Stomach (tissue), 9 donors: ENCODE data around the gene NEU2. TPM values are rescaled to one million over a fixed set of nuclear protein-coding genes. Genes with fewer than 3 reads are reported as not detected.

ENCODE experiments used
- DNase-seq, 2 donors: peaks; one replicate each; pipeline versions ENCODE4 v3.0.0 to v3.0.0-alpha.2; 2013 to 2019
- H3K27ac ChIP-seq, 5 donors: fragments of 200-600 bp in 4 of 5; sonication (generic) in 4 of 5; one replicate each; pipeline ENCODE4 v1.5.1; 2013 to 2019; ENCODE audit warnings: mild to moderate bottlenecking in 1 of 5, moderate library complexity in 1 of 5
- H3K27me3 ChIP-seq, 3 donors: fragments of 200-600 bp; sonication (generic); one replicate each; pipeline ENCODE4 v1.5.1; 2017 to 2019; ENCODE audit warnings: mixed run types in 1 of 3
- H3K36me3 ChIP-seq, 4 donors: fragments of 200-600 bp; sonication (generic); 1 replicate in 3 of 4; 2 replicates in 1 of 4; pipeline ENCODE4 v1.5.1; 2016 to 2019
- H3K4me1 ChIP-seq, 4 donors: fragments of 200-600 bp; sonication (generic); one replicate each; pipeline ENCODE4 v1.5.1; 2016 to 2019
- H3K4me3 ChIP-seq, 4 donors: fragments of 200-600 bp; sonication (generic) in 3 of 4; one replicate each; pipeline ENCODE4 v1.5.1; 2016 to 2019; ENCODE audit warnings: mild to moderate bottlenecking in 1 of 4
- H3K9me3 ChIP-seq, 4 donors: fragments of 200-600 bp; sonication (generic); one replicate each; pipeline ENCODE4 v1.5.1; 2016 to 2019
- EP300 ChIP-seq: sonication (generic); formaldehyde crosslinking; IDR thresholded peaks from one replicate; pipeline ENCODE4 v1.6.1; 2017; ENCODE audit warnings: antibody characterized with exemption
- POLR2A ChIP-seq, 4 donors: fragments of 450-650 bp; IDR thresholded peaks; one replicate each; pipeline ENCODE4 v1.6.1; 2016; ENCODE audit warnings: antibody characterized with exemption in 4 of 4, control low read depth in 2 of 4, mild to moderate bottlenecking in 1 of 4, moderate library complexity in 1 of 4
- POLR2AphosphoS5 ChIP-seq, 3 donors: sonication (generic); formaldehyde crosslinking; IDR thresholded peaks; one replicate each; pipeline ENCODE4 v1.6.1; 2016; ENCODE audit warnings: antibody characterized with exemption in 3 of 3
- WGBS, 5 donors: extraction: QIAGEN DNeasy Blood & Tissue Kit in 3 of 5; methylation state at CpG; one replicate each; pipeline versions ENCODE4 v1.1.5 to v1.1.7; 2013 to 2018; 5-methylcytosine and 5-hydroxymethylcytosine counted together
- intact Hi-C: fragments of 100-400 bp; cut with DNase I; formaldehyde crosslinking; loops from one replicate; pipeline ENCODE4 v1.15.1; 2023; ENCODE audit warnings: low total_unique reads
- polyA plus RNA-seq, 3 donors: library from polyadenylated mRNA; stranded (reverse); fragments of 200-250 nt; gene quantifications; one replicate each; pipeline ENCODE4 v1.2.3, GENCODE V29; 2013
- total RNA-seq, 5 donors: library from RNA; depleted of rRNA; stranded (reverse); fragments of >200 nt; gene quantifications; one replicate each; pipeline versions ENCODE4 v1.1.0 to v1.2.3, GENCODE V29; 2014 to 2016
- TF ChIP-seq, protein P1 (sequence below), 7 experiments: fragments of 450-650 bp in 4 of 7; fragments of 200-600 bp in 3 of 7; sonication (generic) in 3 of 7; IDR thresholded peaks; one replicate each; pipeline ENCODE4 v1.5.1; 2016 to 2019; ENCODE audit warnings: antibody characterized with exemption in 7 of 7, control low read depth in 2 of 7, mild to moderate bottlenecking in 1 of 7
- donor health status: healthy with polysubstance abuse.
- donor health status: Bipolar disorder and iron deficiency.
- donor health status: healthy.

The NEU2 gene
- total and polyA plus RNA-seq, 8 donors: not detected

DNA sequence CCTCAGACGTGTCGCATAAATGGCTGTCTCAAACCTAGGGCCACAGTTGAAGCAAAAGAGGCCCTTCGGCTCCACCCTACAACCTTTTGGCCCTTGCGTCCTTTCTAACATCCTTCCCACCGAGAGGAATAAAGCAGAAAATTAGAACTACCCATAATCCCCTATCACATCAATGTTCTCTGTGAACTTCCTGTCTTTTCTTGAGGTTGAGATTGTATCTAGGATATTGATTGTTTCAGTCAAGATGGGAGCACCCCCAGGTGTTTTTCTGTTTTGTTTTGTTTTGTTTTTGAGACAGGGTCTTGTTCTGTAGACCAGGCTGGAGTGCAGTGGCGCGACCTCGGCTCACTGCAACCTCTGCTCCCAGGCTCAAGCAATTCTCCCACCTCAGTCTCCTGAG lies 51.3 kb downstream of the NEU2 start:
- 79 to 85% (median 82%) methylated on average over 8 of the region's 8 CpGs for WGBS, 5 donors
- TF ChIP-seq POLR2AphosphoS5 (IDR thresholded peaks at IDR 0.05) (no peak), POLR2A (IDR thresholded peaks at IDR 0.05) (no peak), EP300 (no peak)
- TF ChIP-seq, protein P1, sequence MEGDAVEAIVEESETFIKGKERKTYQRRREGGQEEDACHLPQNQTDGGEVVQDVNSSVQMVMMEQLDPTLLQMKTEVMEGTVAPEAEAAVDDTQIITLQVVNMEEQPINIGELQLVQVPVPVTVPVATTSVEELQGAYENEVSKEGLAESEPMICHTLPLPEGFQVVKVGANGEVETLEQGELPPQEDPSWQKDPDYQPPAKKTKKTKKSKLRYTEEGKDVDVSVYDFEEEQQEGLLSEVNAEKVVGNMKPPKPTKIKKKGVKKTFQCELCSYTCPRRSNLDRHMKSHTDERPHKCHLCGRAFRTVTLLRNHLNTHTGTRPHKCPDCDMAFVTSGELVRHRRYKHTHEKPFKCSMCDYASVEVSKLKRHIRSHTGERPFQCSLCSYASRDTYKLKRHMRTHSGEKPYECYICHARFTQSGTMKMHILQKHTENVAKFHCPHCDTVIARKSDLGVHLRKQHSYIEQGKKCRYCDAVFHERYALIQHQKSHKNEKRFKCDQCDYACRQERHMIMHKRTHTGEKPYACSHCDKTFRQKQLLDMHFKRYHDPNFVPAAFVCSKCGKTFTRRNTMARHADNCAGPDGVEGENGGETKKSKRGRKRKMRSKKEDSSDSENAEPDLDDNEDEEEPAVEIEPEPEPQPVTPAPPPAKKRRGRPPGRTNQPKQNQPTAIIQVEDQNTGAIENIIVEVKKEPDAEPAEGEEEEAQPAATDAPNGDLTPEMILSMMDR (IDR thresholded peaks at IDR 0.05): no peak
- Histone ChIP-seq H3K27ac (peak overlapping the region; percentile 60 to 84 (median 78)), H3K4me3 (no peak overlapping the region), H3K9me3 (no peaks in the 10 kb centered on the region), H3K36me3 (no peaks in the 10 kb centered on the region), H3K4me1 (peaks cover 0 to 82% (median 6%) of the 10 kb centered on the region in 4 donors), H3K27me3 (no peaks in the 10 kb centered on the region)
- no peak for DNase-seq
- intact Hi-C loops: no loop called here

DNA sequence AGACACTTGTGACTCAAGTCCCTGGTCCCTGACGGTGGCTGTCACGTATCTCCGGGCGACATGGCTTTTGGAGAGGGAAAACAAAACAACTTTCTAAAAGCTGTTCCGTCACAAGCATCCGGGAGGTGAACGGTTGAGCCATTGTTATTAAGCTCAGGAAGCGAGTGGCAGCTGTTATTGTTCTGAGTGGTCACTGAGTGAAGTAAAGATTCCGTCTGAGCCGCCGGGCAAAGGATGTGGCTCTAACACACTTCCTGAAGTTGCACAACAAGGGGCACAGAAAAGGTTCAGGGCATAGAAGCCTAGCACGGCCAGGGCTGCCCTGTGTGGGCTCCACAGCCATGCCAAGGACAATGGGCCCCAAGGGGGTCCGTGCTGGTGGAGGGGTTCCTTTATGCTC lies 52.0 kb downstream of the NEU2 start:
- DNase-seq: peak; percentile 56 to 80
- Histone ChIP-seq H3K27ac (peak overlapping the region; percentile 41 to 84 (median 78)), H3K4me1 (peaks cover 0 to 75% (median 6%) of the 10 kb centered on the region in 4 donors), H3K36me3 (no peaks in the 10 kb centered on the region), H3K9me3 (no peaks in the 10 kb centered on the region), H3K27me3 (no peaks in the 10 kb centered on the region), H3K4me3 (no peak overlapping the region)
- intact Hi-C loops: no loop called here
- peak; percentile 27 to 51 (median 50) for TF ChIP-seq POLR2AphosphoS5 (IDR thresholded peaks at IDR 0.05)
- TF ChIP-seq, protein P1 (IDR thresholded peaks at IDR 0.05): no peak
- WGBS, 5 donors: 52 to 70% (median 65%) methylated on average over 12 to 13 of the region's 13 CpGs

Other genes with a start within 250 kb of the NEU2 start
- 10 to 100 TPM in 2 of 5 donors, 1 to 10 TPM in 1, under 1 TPM in 1, not detected in 1; 0.55 to 23.8 (median 7.1) TPM for gene SNORC, start 162.4 kb upstream of the NEU2 start, total RNA-seq
- 1 to 10 TPM; 2.1 to 7.5 (median 6.3) TPM for gene SNORC, start 162.4 kb upstream of the NEU2 start, polyA plus RNA-seq
- gene NGEF, start 19.4 kb upstream of the NEU2 start, total RNA-seq: 10 to 100 TPM in 3 of 5 donors, 1 to 10 TPM in 2; 4.2 to 30.9 (median 16.9) TPM
- gene NGEF, start 19.4 kb upstream of the NEU2 start, polyA plus RNA-seq: 1 to 10 TPM; 2.6 to 4.2 (median 3.5) TPM
- 100 to 1,000 TPM in 1 of 5 donors, 10 to 100 TPM in 2, 1 to 10 TPM in 2; 8.1 to 564 (median 11.2) TPM for gene INPP5D, start 27.7 kb downstream of the NEU2 start, total RNA-seq
- gene INPP5D, start 27.7 kb downstream of the NEU2 start, polyA plus RNA-seq: 1 to 10 TPM; 3.7 to 5.2 (median 4.7) TPM
- gene ATG16L1, start 219.0 kb downstream of the NEU2 start, total RNA-seq: 10 to 100 TPM in 4 of 5 donors, 1 to 10 TPM in 1; 7.6 to 71.9 (median 34.1) TPM
- 10 to 100 TPM in 1 of 3 donors, 1 to 10 TPM in 2; 8.7 to 11.6 (median 8.7) TPM for gene ATG16L1, start 219.0 kb downstream of the NEU2 start, polyA plus RNA-seq